ENCODE results near the gene VDR.

DNA sequence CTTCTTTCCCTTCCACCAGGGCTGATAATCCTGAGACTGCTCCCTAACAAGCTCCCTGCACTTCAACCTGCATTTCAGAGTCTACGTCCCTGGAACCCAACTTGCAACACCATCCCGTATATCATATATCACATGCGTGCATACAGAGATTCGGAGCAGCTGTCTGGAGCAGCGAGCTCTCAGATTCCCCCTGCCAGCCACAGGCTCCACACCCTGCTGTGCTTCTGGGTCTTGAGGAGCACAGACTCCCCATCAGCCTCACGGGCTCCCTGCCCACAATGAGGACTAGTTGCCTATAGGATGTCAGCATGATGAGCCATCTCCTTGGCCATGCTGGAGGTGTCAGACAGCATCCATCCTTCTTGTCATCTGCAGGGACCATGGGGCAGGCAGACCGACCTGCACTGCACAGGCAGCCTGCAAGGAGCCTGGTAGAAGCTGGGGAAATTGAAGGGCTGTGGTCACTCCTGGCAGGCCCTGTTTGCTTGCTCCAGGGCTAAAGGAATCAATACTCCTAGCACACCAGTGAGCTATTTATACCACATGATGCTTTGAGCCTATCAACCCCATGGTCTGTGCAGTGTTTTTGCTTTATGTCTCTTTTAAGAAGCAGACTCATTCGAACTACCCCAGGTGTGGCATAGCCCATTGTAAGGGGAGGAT lies 65.4 kb downstream of the VDR start:
- no peak for TF ChIP-seq EZH2 (IDR thresholded peaks at IDR 0.05; ENCODE audit: insufficient read depth, poor library complexity, severe bottlenecking)
- TF ChIP-seq EZH2phosphoT487 (IDR thresholded peaks at IDR 0.05; ENCODE audit: insufficient read depth, low read depth): no peak

Data from GM23248 (cell line).